SKM-1 (cell line): Measurements from ENCODE around the gene ZNF296.

Experiments used
- DNase-seq: peaks from one replicate; lab custom pipeline; 2025; ENCODE audit not compliant: unreplicated experiment; lab: John Stamatoyannopoulos, UW

Gene ZNF296

DNA sequence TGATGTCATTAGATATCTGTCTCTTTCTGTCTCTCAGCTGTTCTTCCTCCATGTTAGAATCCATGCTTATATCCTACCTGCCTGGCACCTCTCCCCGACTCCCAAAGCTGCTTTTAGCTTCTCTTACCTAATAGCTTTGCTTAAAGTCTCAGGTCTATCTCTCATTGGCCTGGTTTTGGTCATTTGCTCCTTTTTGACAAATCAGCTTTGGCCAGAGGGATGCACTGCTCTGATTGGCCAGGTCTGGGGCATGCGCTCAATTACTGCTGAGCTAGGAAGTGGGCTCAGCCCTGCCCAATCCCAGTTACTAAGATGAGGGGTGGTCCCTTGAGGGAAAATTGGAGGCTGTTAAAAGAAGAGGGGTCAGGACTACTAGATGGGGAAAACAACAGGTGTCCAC is 48.9 kb downstream of the ZNF296 start:
- DNase-seq: no peak

DNA sequence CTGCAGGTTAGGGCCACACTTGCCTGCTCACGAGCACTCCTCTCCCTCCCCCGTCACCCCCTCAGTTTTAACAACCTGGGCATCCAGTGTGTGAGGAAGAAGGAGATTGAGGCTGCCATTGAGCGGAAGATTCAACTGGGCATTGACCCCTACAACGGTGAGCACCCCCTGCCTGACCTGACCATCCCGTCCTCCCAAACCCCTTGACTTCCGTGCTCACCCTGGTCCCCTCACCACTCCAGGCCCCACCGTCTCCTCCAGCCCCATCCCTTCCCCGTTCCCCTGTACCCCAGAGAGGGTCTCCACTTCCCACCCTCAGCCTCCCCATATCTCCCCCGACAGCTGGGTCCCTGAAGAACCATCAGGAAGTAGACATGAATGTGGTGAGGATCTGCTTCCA is 51.0 kb downstream of the ZNF296 start:
- no peak for DNase-seq

DNA sequence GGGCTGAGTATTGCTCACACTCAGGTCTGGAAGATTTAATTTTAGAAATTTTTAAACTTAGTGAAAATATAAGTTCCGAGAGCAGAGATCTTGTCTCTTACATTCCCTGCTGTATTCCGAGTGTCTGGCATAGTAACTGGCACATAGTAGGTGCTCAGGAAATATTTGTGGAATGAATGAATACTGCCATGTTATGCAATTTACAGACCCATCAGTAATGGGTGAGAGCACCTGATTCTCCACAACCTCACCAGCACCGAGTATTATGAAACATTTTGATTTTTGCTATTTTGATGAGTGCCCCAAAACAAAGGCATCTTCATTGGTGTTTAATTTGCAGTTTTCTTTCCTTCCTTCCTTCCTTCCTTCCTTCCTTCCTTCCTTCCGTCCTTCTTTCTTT is 53.2 kb downstream of the ZNF296 start:
- DNase-seq: no peak

DNA sequence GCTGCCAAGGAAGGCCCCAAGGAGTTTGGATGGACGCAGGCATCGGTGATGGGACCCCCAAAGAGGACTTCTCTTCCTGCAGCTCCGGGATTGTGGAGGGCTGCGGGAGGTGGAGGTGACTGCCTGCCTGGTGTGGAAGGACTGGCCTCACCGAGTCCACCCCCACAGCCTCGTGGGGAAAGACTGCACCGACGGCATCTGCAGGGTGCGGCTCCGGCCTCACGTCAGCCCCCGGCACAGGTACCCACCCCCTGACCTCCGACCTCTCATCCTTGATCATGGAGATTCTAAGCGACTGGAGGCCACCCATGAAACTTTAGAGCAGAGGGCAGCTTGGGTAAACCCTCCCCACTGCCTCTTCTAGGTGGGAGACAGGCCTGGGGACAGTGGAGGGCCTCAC is 54.3 kb downstream of the ZNF296 start:
- DNase-seq: no peak
